Body of pancreas (tissue), 4 donors: Measurements from ENCODE around the gene GIPR. TPM values are rescaled to one million over a fixed set of nuclear protein-coding genes. Genes with fewer than 3 reads are reported as not detected.
"Not testable (repeated sequence)": the region's sequence is repeated elsewhere in the genome, so short reads cannot be mapped to it uniquely, and the experiment has no call there.

Experiments used
- ATAC-seq: fragments of 150-250 bp; one replicate; pipeline ENCODE4 v1.9.1; 2016
- DNase-seq, 4 donors: peaks; one replicate each; pipeline ENCODE4 v3.0.0-alpha.2; 2019
- H3K27ac ChIP-seq, 4 donors: fragments of 200-600 bp; sonication (generic); 1 replicate in 3 of 4; 2 replicates in 1 of 4; pipeline versions ENCODE4 v1.5.1 to v1.6.1; 2016 to 2019; ENCODE audit warnings: mild to moderate bottlenecking in 1 of 4, mixed read lengths in 1 of 4, moderate library complexity in 1 of 4
- H3K27me3 ChIP-seq, 2 donors: fragments of 200-600 bp; sonication (generic); one replicate each; pipeline ENCODE4 v1.6.0; 2016; ENCODE audit warnings: mild to moderate bottlenecking in 1 of 2
- H3K36me3 ChIP-seq, 2 donors: fragments of 200-600 bp; sonication (generic); replicated peaks in 1 of 2; 2 replicates each; pipeline ENCODE4 v1.5.1; 2016; ENCODE audit warnings: low read depth in 2 of 2; ENCODE audit not compliant: insufficient read depth in 1 of 2
- H3K4me1 ChIP-seq: fragments of 200-600 bp; sonication (generic); one replicate; pipeline ENCODE4 v1.6.0; 2016
- H3K4me3 ChIP-seq, 2 donors: fragments of 200-600 bp; sonication (generic); 1 replicate in 1 of 2; 2 replicates in 1 of 2; pipeline ENCODE4 v1.5.1; 2016 to 2019
- H3K9me3 ChIP-seq, 3 donors: fragments of 200-600 bp; sonication (generic); 1 replicate in 2 of 3; 2 replicates in 1 of 3; pipeline ENCODE4 v1.5.1; 2016
- POLR2A ChIP-seq, 3 donors: fragments of 450-650 bp; IDR thresholded peaks; one replicate each; pipeline ENCODE4 v1.6.1; 2016; ENCODE audit warnings: antibody characterized with exemption in 3 of 3, mild to moderate bottlenecking in 2 of 3
- WGBS, 2 donors: methylation state at CpG; one replicate each; pipeline ENCODE4 v1.1.5; 2017; 5-methylcytosine and 5-hydroxymethylcytosine counted together
- intact Hi-C: fragments of 100-400 bp; cut with DNase I; formaldehyde crosslinking; loops from one replicate; pipeline ENCODE4 v1.15.1; 2023
- total RNA-seq, 2 donors: library from RNA; depleted of rRNA; stranded (reverse); fragments of >200 nt; gene quantifications; one replicate each; pipeline ENCODE4 v1.1.0, GENCODE V29; 2016
- TF ChIP-seq, protein P1 (sequence below), 7 experiments: fragments of 450-650 bp in 4 of 7; fragments of 200-600 bp in 3 of 7; sonication (generic) in 3 of 7; IDR thresholded peaks; one replicate each; pipeline ENCODE4 v1.5.1; 2016 to 2019; ENCODE audit warnings: antibody characterized with exemption in 7 of 7

Gene GIPR
- total RNA-seq, 2 donors from 2014 or later: 3.9 to 9.2 TPM

GRCh38 chr19:45717131-45717982, 49.3 kb downstream of the GIPR start:
- Histone ChIP-seq H3K27me3 (no peaks in the 10 kb centered on the region), H3K36me3 (peaks cover 0 to under 1% of the 10 kb centered on the region in 2 donors), H3K9me3 (no peaks in the 10 kb centered on the region), H3K4me1 (peaks cover 31% of the 10 kb centered on the region), H3K27ac (peak overlapping the region; percentile 90 to 92 (median 92)), H3K4me3 (peak overlapping the region; percentile 7 to 30)
- DNase-seq (peak; percentile 98 to 99 (median 99)), ATAC-seq (peak; percentile 96)
- intact Hi-C loops: no loop called here
- TF ChIP-seq, protein P1, sequence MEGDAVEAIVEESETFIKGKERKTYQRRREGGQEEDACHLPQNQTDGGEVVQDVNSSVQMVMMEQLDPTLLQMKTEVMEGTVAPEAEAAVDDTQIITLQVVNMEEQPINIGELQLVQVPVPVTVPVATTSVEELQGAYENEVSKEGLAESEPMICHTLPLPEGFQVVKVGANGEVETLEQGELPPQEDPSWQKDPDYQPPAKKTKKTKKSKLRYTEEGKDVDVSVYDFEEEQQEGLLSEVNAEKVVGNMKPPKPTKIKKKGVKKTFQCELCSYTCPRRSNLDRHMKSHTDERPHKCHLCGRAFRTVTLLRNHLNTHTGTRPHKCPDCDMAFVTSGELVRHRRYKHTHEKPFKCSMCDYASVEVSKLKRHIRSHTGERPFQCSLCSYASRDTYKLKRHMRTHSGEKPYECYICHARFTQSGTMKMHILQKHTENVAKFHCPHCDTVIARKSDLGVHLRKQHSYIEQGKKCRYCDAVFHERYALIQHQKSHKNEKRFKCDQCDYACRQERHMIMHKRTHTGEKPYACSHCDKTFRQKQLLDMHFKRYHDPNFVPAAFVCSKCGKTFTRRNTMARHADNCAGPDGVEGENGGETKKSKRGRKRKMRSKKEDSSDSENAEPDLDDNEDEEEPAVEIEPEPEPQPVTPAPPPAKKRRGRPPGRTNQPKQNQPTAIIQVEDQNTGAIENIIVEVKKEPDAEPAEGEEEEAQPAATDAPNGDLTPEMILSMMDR (IDR thresholded peaks at IDR 0.05): peak in 4 of 7 experiments; percentile 27 to 43 (median 34)
- peak; percentile 13 to 60 (median 41) for TF ChIP-seq POLR2A (IDR thresholded peaks at IDR 0.05)
- 0 to 1% methylated on average over 19 to 51 of the region's 51 CpGs for WGBS, 2 donors

DNA sequence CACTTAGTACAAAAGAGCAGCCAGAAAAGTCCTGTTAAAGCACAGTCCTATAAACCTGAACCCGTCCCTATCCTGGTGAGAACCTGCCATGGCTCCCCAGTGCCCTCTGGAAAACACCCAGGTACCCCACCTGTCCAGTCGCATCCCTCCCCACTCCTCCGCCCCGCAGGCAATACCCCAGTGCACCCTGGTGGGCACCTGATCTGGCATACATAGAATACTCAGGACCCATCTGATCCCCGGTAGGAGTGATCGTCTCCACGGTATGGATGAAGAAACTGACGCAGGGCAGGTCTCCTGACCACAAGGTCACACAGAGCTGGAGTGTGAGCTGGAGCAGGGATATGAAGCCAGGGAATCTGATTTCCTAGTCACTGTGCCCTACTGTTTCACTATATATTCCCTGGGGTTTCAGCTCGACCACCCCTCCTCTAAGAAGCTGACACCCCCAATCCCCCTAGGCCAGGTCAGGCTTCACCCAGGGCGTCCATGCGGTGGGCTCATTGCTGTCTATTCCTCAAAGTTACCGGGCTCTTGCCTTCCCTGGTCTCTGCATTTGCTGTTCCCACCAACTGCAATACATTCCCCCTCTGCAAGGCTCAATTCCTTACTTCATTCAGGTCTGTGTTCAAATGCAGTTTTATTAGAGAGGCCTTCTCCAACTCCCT, 50.1 kb downstream of the GIPR start:
- peak overlapping the region; percentile 90 to 92 (median 92) for H3K27ac ChIP-seq
- no peaks in the 10 kb centered on the region for H3K36me3 ChIP-seq
- TF ChIP-seq, protein P1 (IDR thresholded peaks at IDR 0.05): no peak
- no peak for TF ChIP-seq POLR2A (IDR thresholded peaks at IDR 0.05)
- no peaks in the 10 kb centered on the region for H3K9me3 ChIP-seq
- no peak for ATAC-seq
- H3K27me3 ChIP-seq: no peaks in the 10 kb centered on the region
- peaks cover 31% of the 10 kb centered on the region for H3K4me1 ChIP-seq
- intact Hi-C loops: no loop called here
- H3K4me3 ChIP-seq: no peak overlapping the region
- 37 to 47% methylated on average over 8 to 12 of the region's 12 CpGs for WGBS, 2 donors
- DNase-seq: peak in 3 of 4 donors; percentile 33 to 43 (median 36)

GRCh38 chr19:45720065-45720464, 52.0 kb downstream of the GIPR start:
- peak overlapping the region; percentile 42 to 79 (median 70) for H3K27ac ChIP-seq

GRCh38 chr19:45728683-45729082, 60.7 kb downstream of the GIPR start:
- H3K4me3 ChIP-seq, H3K27ac ChIP-seq, ATAC-seq, DNase-seq, H3K36me3 ChIP-seq, intact Hi-C loops, H3K27me3 ChIP-seq, H3K9me3 ChIP-seq: not testable (repeated sequence)
- peaks cover 32% of the 10 kb centered on the region for H3K4me1 ChIP-seq
- 92 to 95% methylated on average over 17 to 18 of the region's 18 CpGs for WGBS, 2 donors

More at GRCh38 chr19:45720065-45720464, 52.0 kb downstream of the GIPR start:
- H3K27me3 ChIP-seq, ATAC-seq, intact Hi-C loops, DNase-seq, H3K9me3 ChIP-seq, H3K36me3 ChIP-seq, H3K4me3 ChIP-seq: not testable (repeated sequence)
- peaks cover 31% of the 10 kb centered on the region for H3K4me1 ChIP-seq
- WGBS, 2 donors: 85 to 88% methylated on average over 11 of the region's 11 CpGs

GRCh38 chr19:45729800-45730290, 61.8 kb downstream of the GIPR start:
- ATAC-seq (no peak), DNase-seq (peak in 1 of 4 donors; percentile 30)
- Histone ChIP-seq H3K4me1 (peaks cover 32% of the 10 kb centered on the region), H3K4me3 (peak overlapping the region; percentile 50 to 67), H3K36me3 (no peaks in the 10 kb centered on the region), H3K9me3 (no peaks in the 10 kb centered on the region), H3K27me3 (no peaks in the 10 kb centered on the region), H3K27ac (peak overlapping the region in 3 of 4 donors; percentile 62 to 82 (median 65))
- 7 to 11% methylated on average over 10 of the region's 10 CpGs for WGBS, 2 donors
- TF ChIP-seq, protein P1 (IDR thresholded peaks at IDR 0.05): no peak
- no peak for TF ChIP-seq POLR2A (IDR thresholded peaks at IDR 0.05)
- intact Hi-C loops: no loop called here
